GM23248 (cell line): ENCODE measurements around the gene EIF5.

Source experiments
- EZH2 ChIP-seq: fragments of 200-600 bp; sonication (generic); IDR thresholded peaks from 2 replicates; pipeline ENCODE4 v1.6.1; 2018; ENCODE audit warnings: antibody characterized with exemption, mild to moderate bottlenecking; ENCODE audit not compliant: insufficient read depth, poor library complexity, severe bottlenecking
- EZH2phosphoT487 ChIP-seq: fragments of 200-600 bp; sonication (generic); IDR thresholded peaks from 2 replicates; pipeline ENCODE4 v1.6.1; 2018; ENCODE audit warnings: antibody characterized with exemption, moderate library complexity, mild to moderate bottlenecking, low read depth; ENCODE audit not compliant: insufficient read depth

GRCh38 chr14:103393070-103393469 lies 59.0 kb downstream of the EIF5 start:
- TF ChIP-seq EZH2phosphoT487 (no peak), EZH2 (no peak)
